ENCODE data around the gene TTC12. TPM values are rescaled to one million over a fixed set of nuclear protein-coding genes. Genes with fewer than 3 reads are reported as not detected.

TTC12 gene
- total and polyA plus RNA-seq, 2 donors (not counting 3 experiments of a cell fraction or from before 2014, with no cell fraction given), result 2.2 to 2.9 TPM

DNA sequence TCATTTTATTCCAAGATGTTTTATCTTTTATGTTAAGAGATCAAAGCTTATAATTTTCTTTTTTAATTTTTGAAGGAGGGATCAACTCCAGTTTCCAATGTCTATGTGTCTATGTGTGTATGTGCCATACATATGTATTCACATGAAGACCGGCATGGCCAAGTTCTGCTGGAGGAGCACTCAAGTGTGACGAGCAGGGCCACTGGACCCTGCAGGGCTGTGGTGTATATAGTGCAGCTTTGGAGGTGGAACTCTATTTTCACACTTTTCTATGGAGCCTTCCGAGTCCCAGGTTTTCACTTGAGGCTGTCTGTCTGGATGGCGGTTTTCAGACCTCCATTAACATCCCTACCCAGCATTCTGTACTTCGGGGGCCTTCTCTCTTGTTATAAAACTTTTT, 36.5 kb upstream of the TTC12 start:
- no peaks in the 10 kb centered on the region for H3K4me1 ChIP-seq (ENCODE audit: control insufficient read depth, extremely low read depth, insufficient read depth, low read length)
- TF ChIP-seq POLR2A (IDR thresholded peaks at IDR 0.05; ENCODE audit: low read depth, low read length), result no peak
- TF ChIP-seq, protein P1, sequence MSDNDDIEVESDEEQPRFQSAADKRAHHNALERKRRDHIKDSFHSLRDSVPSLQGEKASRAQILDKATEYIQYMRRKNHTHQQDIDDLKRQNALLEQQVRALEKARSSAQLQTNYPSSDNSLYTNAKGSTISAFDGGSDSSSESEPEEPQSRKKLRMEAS (IDR thresholded peaks at IDR 0.05; ENCODE audit: insufficient read depth, insufficient read length), result no peak
- no peak for TF ChIP-seq JUN (IDR thresholded peaks at IDR 0.05; ENCODE audit: borderline replicate concordance, insufficient read depth, insufficient read length, low read depth)
- no peak for TF ChIP-seq MYC (IDR thresholded peaks at IDR 0.05; ENCODE audit: low read depth, low read length)
- TF ChIP-seq EZH2 (IDR thresholded peaks at IDR 0.05; ENCODE audit: borderline replicate concordance, low read depth, low read length, severe bottlenecking), result no peak
- TF ChIP-seq, protein P2, sequence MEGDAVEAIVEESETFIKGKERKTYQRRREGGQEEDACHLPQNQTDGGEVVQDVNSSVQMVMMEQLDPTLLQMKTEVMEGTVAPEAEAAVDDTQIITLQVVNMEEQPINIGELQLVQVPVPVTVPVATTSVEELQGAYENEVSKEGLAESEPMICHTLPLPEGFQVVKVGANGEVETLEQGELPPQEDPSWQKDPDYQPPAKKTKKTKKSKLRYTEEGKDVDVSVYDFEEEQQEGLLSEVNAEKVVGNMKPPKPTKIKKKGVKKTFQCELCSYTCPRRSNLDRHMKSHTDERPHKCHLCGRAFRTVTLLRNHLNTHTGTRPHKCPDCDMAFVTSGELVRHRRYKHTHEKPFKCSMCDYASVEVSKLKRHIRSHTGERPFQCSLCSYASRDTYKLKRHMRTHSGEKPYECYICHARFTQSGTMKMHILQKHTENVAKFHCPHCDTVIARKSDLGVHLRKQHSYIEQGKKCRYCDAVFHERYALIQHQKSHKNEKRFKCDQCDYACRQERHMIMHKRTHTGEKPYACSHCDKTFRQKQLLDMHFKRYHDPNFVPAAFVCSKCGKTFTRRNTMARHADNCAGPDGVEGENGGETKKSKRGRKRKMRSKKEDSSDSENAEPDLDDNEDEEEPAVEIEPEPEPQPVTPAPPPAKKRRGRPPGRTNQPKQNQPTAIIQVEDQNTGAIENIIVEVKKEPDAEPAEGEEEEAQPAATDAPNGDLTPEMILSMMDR (IDR thresholded peaks at IDR 0.05; ENCODE audit: extremely low read depth in 1 of 2, insufficient read depth in 1 of 2, low read depth in 1 of 2, low read length in 2 of 2), result no peak
- no peak for TF ChIP-seq FOS (IDR thresholded peaks at IDR 0.05; ENCODE audit: borderline replicate concordance, insufficient read depth, low read length)
- no peak for TF ChIP-seq GATA2 (IDR thresholded peaks at IDR 0.05; ENCODE audit: insufficient read depth, insufficient read length, low read depth, low read length)
- TF ChIP-seq POLR2AphosphoS5 (IDR thresholded peaks at IDR 0.05; ENCODE audit: insufficient read depth, low read depth, low read length), result no peak
- H3K4me2 ChIP-seq (ENCODE audit: insufficient read depth, low read length), result no peak overlapping the region
- no TSS peak for BruUV-seq (replicated peaks)
- no peak overlapping the region for H3K27ac ChIP-seq (ENCODE audit: insufficient read depth, low read depth, low read length)
- no peak overlapping the region for H3K4me3 ChIP-seq (replicated peaks in 1 of 3; ENCODE audit: insufficient read depth in 1 of 3, low read depth in 1 of 3, low read length in 3 of 3)
- no peak overlapping the region for H2AFZ ChIP-seq (ENCODE audit: low read depth, low read length)
- ChIA-PET CTCF (no interaction called here), POLR2A (no interaction called here)
- no peaks in the 10 kb centered on the region for H3K27me3 ChIP-seq (ENCODE audit: control insufficient read depth in 2 of 2, insufficient read depth in 2 of 2, low read length in 2 of 2)
- H4K20me1 ChIP-seq (replicated peaks; ENCODE audit: control insufficient read depth, extremely low read depth, insufficient read depth, low read length), result no peaks in the 10 kb centered on the region
- H3K36me3 ChIP-seq (ENCODE audit: control insufficient read depth in 2 of 2, extremely low read depth in 1 of 2, insufficient read depth in 2 of 2, low read length in 2 of 2), result no peaks in the 10 kb centered on the region
- H3K9me3 ChIP-seq (replicated peaks; ENCODE audit: control insufficient read depth, insufficient read depth, low read length), result no peaks in the 10 kb centered on the region
- DNase-seq (ENCODE audit: low read depth, low spot score) (no peak), FAIRE-seq (no peak)
- dilution Hi-C loops (cut with MboI; ENCODE audit: extremely low pct_ligation_motif_present, low sequenced_read_pairs) (no loop called here), intact Hi-C loops (cut with micrococcal nuclease) (no loop called here)
- no peak overlapping the region for H3K9ac ChIP-seq (replicated peaks; ENCODE audit: extremely low read depth, insufficient read depth, low read length)
- no peaks in the 10 kb centered on the region for H3K9me1 ChIP-seq (replicated peaks; ENCODE audit: control insufficient read depth, extremely low read depth, insufficient read depth, low read length)
- no peaks in the 10 kb centered on the region for H3K79me2 ChIP-seq (ENCODE audit: control insufficient read depth, insufficient read depth, low read length)
